ENCODE results near the gene RUNX2. TPM values are rescaled to one million over a fixed set of nuclear protein-coding genes. Genes with fewer than 3 reads are reported as not detected.

Gene RUNX2
- total RNA-seq, 3 donors from 2014 or later = 2.7 to 7.3 (median 7.2) TPM

DNA sequence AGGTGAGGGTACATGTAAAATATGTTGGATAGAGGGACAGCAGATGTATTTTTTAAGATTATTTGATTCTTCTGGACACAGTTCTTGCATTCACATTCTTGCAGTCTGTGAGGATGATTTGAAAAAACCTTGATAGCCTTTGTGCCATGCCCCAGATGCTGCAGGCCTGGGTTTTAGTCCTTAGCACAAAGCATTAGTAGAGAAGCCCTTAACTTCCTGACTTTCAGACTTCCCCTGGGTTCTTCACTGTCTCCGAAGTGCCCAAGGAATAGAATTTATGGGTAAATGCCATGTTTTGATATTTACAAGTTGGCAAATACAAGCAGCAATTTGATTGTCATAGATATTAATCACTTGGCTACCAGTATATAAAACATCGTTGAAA is 117.2 kb downstream of the RUNX2 start:
- intact Hi-C loops (cut with DNase I; ENCODE audit: low total_unique reads) = no loop called here
- Histone ChIP-seq H3K4me1 (peaks cover 4 to 10% of the 10 kb centered on the region in 2 donors), H3K36me3 (no peaks in the 10 kb centered on the region), H3K9me3 (no peaks in the 10 kb centered on the region), H3K27me3 (no peaks in the 10 kb centered on the region), H3K27ac (peak overlapping the region; percentile 81 to 83), H3K4me3 (peak overlapping the region in 1 of 3 donors; percentile 14)
- TF ChIP-seq POLR2A (IDR thresholded peaks at IDR 0.05) = no peak
- no peak for DNase-seq (ENCODE audit: low spot score in 2 of 2)

DNA sequence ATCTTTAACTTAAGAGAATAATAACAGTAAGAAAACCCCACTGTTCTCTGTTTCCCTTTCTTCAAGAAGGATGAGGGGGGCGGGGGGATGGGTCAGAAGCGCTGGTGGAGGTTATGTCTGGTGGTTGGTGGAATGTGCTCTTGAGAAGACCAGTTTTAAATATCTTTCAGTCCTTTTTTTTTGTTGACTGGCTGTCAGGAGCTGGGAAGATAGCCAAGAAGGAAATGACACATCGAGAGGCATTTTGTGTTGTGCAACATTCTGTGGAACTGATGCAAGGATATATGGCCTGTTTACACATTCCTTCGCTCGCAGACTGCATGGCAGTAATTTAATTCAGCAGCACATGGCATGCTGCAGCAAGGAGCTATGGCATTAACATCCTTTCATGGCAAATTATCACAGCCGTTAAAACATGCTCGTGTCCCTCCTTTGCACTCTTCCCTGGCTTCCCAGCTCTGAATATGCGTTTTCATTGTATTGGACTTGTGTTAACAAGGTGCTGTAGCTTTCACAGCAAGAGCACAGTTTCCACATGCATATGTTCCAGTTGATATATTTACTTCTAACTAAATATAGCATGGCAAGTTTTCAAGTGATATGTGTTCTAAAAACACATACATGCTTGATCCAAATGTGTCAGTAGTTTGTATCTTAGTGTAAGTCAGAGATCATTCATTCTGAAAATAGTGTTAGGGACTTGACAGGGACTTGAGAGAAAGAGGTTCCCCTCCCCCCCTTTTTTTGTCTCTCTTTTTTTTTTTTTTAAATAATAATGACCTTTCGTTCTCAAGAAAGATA is 117.8 kb downstream of the RUNX2 start:
- Histone ChIP-seq H3K4me1 (peaks cover 4 to 10% of the 10 kb centered on the region in 2 donors), H3K36me3 (no peaks in the 10 kb centered on the region), H3K27me3 (no peaks in the 10 kb centered on the region), H3K4me3 (peak overlapping the region in 1 of 3 donors; percentile 14), H3K27ac (peak overlapping the region; percentile 81 to 83), H3K9me3 (no peaks in the 10 kb centered on the region)
- TF ChIP-seq, protein P1, sequence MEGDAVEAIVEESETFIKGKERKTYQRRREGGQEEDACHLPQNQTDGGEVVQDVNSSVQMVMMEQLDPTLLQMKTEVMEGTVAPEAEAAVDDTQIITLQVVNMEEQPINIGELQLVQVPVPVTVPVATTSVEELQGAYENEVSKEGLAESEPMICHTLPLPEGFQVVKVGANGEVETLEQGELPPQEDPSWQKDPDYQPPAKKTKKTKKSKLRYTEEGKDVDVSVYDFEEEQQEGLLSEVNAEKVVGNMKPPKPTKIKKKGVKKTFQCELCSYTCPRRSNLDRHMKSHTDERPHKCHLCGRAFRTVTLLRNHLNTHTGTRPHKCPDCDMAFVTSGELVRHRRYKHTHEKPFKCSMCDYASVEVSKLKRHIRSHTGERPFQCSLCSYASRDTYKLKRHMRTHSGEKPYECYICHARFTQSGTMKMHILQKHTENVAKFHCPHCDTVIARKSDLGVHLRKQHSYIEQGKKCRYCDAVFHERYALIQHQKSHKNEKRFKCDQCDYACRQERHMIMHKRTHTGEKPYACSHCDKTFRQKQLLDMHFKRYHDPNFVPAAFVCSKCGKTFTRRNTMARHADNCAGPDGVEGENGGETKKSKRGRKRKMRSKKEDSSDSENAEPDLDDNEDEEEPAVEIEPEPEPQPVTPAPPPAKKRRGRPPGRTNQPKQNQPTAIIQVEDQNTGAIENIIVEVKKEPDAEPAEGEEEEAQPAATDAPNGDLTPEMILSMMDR (IDR thresholded peaks at IDR 0.05) = no peak
- TF ChIP-seq POLR2A (IDR thresholded peaks at IDR 0.05) (no peak), POLR2AphosphoS5 (IDR thresholded peaks at IDR 0.05) (peak; percentile 90 to 97 (median 92))
- peak; percentile 50 to 74 for DNase-seq (ENCODE audit: low spot score in 2 of 2)
- intact Hi-C loops (cut with DNase I; ENCODE audit: low total_unique reads) = no loop called here

DNA sequence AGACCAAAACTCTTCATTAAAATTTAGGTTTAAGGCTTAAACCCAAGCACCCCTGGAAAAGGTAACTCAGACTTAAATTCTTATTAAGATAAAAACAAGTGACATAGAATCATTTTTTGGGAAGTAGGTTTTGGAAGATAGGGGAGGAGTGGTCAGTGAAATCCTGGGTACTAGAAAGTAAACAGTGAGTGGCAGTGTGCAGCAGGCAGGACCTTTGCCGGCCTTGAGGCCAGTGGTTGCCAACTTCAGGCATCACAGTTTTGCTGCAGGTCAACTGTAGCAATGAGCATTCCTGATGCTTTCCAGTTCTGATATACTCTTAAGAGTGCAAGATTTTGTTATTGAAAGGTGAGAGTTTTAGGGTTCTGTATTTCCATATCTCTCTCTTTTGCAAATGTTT is 118.9 kb downstream of the RUNX2 start:
- no peaks in the 10 kb centered on the region for H3K9me3 ChIP-seq
- H3K4me3 ChIP-seq = no peak overlapping the region
- H3K36me3 ChIP-seq = no peaks in the 10 kb centered on the region
- H3K4me1 ChIP-seq = peaks cover 4 to 10% of the 10 kb centered on the region in 2 donors
- no peak for DNase-seq (ENCODE audit: low spot score in 2 of 2)
- TF ChIP-seq, protein P1 (IDR thresholded peaks at IDR 0.05) = no peak
- TF ChIP-seq POLR2AphosphoS5 (IDR thresholded peaks at IDR 0.05) (no peak), POLR2A (IDR thresholded peaks at IDR 0.05) (no peak)
- H3K27ac ChIP-seq = no peak overlapping the region
- intact Hi-C loops (cut with DNase I; ENCODE audit: low total_unique reads) = no loop called here
- H3K27me3 ChIP-seq = no peaks in the 10 kb centered on the region

DNA sequence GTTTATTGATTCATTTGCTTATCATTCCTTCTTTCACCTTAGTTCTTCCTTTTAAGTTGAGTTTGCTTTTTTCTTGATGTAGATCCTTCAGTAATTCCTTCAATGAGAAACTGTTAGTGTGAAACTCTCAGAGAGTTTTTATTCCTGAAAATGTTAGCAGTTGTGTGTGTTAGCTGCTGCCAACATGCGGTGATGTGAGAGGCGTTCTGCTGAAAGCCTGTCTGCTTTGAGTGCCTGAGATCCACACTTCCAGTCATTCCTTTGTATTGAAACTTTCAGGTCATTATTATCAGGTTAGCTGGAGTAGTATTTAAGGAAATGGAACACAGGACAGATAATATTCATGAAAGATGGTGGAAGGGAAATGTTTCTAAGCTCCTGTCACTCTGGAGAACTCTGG is 119.6 kb downstream of the RUNX2 start:
- H3K27me3 ChIP-seq = no peaks in the 10 kb centered on the region
- no peaks in the 10 kb centered on the region for H3K36me3 ChIP-seq
- TF ChIP-seq, protein P1 (IDR thresholded peaks at IDR 0.05) = no peak
- TF ChIP-seq POLR2AphosphoS5 (IDR thresholded peaks at IDR 0.05) (no peak), POLR2A (IDR thresholded peaks at IDR 0.05) (no peak)
- no peak for DNase-seq (ENCODE audit: low spot score in 2 of 2)
- peaks cover 4 to 10% of the 10 kb centered on the region in 2 donors for H3K4me1 ChIP-seq
- intact Hi-C loops (cut with DNase I; ENCODE audit: low total_unique reads) = no loop called here
- no peak overlapping the region for H3K4me3 ChIP-seq
- H3K9me3 ChIP-seq = no peaks in the 10 kb centered on the region
- peak overlapping the region in 1 of 2 donors; percentile 50 for H3K27ac ChIP-seq

DNA sequence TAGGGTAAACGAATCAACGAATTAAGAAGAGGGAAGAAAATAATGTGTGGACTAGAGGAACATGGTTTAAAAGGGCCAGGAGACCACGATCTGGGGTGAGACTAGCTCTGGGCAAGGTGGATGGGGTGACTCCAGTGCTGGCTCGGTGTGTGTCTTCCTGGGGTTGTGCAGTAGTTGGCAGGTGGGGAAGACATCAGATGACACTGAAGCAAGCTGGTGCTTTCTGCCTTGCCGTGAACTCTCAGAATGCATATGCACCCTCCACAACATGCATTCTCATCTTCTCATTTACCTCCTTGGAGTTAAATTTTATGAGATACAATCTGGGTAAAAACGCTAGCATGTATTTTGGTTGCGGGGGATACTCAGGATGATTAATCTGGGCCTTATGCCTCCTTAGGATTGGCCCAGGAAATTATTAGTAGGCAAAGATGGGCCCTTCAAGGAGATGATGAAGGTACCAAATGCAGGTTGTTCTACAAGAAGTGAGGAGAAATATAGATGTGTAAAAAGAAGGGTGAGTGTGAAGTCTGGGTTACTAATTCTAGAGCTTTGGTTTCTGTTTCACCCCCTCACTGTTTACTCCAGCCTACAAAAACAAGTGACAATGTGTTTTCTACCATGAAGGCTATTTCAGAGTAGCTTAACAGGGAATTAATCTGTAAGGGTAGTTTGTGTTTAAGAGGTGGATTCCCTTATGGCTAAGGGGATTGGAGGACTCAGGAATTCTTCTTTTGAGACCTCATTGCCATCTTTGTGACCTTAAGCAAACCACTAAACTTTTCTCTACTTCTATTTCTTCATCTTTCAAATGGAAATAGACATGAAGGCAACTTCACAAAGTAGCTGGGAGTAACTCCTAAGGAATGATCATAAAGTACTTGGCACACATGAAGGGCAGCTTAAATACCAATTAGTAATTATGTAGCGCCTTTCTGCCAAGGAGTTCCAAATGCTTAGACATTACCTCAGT is 120.6 kb downstream of the RUNX2 start:
- no peaks in the 10 kb centered on the region for H3K27me3 ChIP-seq
- no peak for DNase-seq (ENCODE audit: low spot score in 2 of 2)
- no peaks in the 10 kb centered on the region for H3K36me3 ChIP-seq
- H3K9me3 ChIP-seq = no peaks in the 10 kb centered on the region
- intact Hi-C loops (cut with DNase I; ENCODE audit: low total_unique reads) = no loop called here
- H3K27ac ChIP-seq = peak overlapping the region in 1 of 2 donors; percentile 2
- H3K4me1 ChIP-seq = peaks cover 4 to 10% of the 10 kb centered on the region in 2 donors
- no peak overlapping the region for H3K4me3 ChIP-seq
- TF ChIP-seq POLR2A (IDR thresholded peaks at IDR 0.05) (no peak), POLR2AphosphoS5 (IDR thresholded peaks at IDR 0.05) (no peak)
- TF ChIP-seq, protein P1 (IDR thresholded peaks at IDR 0.05) = no peak

All from breast epithelium (tissue), 4 donors.